Kasumi-1 (cell line): ENCODE data around the gene PCSK6.
"Not testable (repeated sequence)": the region's sequence is repeated elsewhere in the genome, so short reads cannot be mapped to it uniquely, and the experiment has no call there.

Experiments
- DNase-seq, 2 experiments: peaks; one replicate each; lab custom pipeline; 2025; lab: John Stamatoyannopoulos, UW

PCSK6 gene

GRCh38 chr15:101378171-101378755, 111.2 kb downstream of the PCSK6 start:
- no peak for DNase-seq

- no peak for DNase-seq
Observed at GRCh38 chr15:101376615-101377395, 112.7 kb downstream of the PCSK6 start.

DNA sequence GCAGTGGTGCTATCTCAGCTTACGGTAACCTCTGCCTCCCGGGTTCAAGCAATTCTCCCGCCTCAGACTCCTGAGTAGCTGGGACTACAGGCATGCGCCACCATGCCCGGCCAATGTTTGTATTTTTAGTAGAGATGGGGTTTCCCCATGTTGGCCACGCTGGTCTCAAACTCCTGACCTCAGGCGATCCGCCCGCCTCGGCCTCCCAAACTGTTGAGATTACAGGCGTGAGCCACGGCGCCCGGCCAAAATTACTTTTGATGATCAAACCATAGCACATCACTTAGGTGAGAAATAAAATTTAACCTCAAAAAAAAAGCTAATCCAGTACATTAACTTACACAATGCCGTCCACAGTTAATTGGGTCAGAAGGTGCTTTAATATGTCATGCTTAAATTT, 114.5 kb downstream of the PCSK6 start:
- not testable (repeated sequence) for DNase-seq

DNA sequence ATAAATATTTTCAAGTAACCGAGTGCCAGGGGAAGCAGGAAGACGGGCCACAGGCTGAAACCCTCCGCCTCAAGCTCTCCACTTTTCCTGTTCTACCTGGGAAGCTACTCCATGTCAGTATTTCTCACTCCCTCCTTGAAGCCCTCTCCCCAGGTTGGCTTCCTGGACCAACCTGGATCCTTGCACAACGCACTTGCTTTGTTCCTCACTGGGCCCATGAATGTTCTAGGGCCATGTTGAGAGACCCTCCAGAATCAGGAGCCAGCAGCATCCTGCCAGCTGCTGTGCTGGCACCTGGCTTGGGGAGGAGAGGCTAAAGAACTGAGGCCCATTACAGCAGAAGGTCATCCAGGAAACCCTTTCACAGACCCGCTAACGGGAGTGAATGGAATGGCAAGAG, 115.2 kb downstream of the PCSK6 start:
- DNase-seq: no peak

GRCh38 chr15:101373577-101373976, 115.9 kb downstream of the PCSK6 start:
- DNase-seq: no peak

DNA sequence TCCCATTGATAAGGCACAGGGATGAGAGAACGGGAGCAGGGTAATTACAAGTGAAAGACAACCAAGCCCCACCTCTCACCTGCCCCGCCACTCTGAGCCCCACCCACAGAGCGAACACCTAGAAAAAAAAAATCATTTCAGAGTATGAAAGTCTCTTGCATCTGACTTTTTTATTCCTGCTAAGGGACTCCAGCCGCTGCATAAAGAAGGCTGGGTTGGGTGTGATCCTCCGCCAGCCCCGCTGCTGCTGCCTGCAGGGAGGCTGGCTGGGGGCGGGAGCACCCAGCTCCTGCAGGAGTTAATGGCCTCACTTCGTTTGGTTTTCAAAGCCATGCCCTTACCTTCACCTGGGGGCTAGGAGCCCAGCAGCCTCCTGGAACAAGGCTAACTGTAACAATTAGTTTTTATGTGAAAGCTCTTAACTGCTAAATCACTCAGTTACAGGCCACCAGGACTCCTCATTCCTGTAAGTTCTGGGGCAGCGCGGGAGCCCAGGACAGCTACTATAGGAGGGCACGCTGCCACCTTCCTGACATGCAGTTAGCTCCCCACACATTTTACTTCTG, 116.5 kb downstream of the PCSK6 start:
- DNase-seq: no peak

- no peak for DNase-seq
Observed at GRCh38 chr15:101372149-101372577, 117.3 kb downstream of the PCSK6 start.

GRCh38 chr15:101371519-101371918, 118.0 kb downstream of the PCSK6 start:
- DNase-seq: no peak

- DNase-seq: no peak
Observed at GRCh38 chr15:101371081-101371480, 118.4 kb downstream of the PCSK6 start.

DNA sequence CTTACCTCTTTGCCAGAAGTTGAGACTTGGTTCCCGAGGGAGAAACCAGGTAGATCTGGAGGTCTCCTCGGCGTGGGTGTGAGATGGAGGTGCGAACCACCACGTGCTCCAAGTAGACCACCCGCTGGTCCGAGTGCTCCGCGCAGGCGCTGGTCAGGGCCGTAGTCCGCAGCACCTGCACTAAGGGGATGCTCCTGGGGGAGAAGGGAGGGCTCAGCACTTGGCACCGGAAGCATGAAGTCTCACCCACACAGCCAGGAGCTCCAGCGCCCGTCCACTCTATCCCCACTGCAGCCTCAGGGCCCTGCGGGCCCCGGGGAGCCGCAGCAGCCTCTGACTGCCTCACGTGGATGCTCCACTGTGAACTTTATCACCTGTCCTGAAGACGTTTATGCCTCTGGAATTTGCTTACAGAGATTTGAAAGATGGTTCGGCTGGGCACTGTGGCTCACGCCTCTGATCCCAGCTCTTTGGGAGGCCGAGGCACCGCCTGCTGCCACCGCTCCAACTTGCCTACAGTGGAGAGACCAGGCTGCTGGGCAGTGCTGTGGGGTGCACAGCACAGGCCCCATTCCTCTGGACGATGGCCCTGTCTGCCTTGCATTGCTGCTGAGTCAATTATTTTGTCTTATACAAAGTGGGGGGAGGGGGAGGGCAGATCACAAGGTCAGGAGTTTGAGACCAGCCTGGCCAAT, 119.0 kb downstream of the PCSK6 start:
- no peak for DNase-seq

DNA sequence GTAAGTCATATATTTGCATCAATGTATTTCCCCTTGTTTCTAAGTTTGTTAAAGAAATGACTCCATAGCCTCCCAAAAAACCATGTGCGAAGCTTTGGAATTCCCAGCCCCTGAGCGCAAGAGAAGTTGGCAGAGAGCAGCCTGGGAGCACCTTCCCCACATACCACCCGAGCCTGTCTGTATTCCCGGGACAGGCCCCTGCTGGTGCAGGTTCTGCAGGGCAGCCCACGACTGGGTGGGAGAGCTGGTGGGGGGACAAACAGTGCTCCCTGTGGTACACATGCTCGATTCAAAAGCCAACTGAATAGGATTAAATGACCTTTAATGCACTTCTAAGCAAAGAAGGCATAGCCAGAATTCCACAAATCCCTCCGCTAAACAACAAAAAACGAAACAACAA, 119.8 kb downstream of the PCSK6 start:
- DNase-seq: no peak

- no peak for DNase-seq
Observed at GRCh38 chr15:101368861-101369642, 120.5 kb downstream of the PCSK6 start.

DNA sequence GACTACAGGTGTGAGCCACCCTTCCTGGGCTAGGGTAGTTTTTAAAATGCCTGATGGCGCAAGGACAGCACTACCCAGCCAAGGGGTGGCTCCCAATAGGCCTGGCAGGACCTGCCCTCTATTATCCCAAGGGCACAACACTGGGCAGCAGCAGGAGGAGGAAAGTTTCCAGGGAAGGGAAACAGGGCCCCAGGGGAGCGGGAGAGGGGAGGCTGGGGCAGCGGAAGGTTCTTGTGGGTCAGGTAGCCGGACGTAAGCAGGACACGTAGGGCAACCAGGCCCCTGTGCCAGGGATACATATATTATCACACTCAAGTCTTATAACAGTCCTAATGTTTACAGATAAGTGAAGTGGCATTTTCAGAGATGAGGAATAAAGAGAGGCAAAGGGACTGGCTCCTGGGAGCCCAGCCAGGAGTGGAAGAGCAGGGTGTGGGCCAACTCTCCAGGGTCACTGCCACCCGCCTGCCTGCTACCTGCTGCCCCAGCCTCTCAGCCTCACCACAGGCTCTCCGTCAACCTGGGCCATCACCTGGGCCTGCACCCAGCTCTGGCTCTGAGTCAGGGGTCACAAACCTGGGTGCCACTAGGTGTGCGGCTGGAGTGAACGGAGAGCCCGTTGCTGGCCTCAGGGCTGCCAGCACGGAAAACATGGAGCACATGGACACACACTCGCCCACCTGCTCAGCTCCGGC, 121.3 kb downstream of the PCSK6 start:
- no peak for DNase-seq

DNA sequence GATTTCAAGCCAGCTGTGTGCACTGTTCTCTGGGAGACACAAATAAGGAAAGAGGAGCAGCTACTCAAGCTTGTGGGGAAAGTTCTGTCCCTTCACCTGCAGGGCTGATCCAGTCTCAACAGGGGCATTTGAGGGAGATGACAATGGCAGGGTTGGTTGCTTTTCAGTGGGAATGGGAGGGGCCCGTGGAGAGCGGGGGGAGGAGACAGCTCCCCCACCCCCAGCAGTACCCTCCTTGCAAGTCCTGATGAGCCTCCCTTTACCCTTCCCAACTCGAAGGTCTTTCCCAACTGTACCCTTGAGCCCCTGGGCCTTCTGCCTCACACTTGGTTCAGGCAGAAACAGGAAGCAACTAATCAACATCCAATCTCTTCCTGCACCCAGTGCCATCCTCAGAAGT, 122.7 kb downstream of the PCSK6 start:
- DNase-seq: no peak

DNA sequence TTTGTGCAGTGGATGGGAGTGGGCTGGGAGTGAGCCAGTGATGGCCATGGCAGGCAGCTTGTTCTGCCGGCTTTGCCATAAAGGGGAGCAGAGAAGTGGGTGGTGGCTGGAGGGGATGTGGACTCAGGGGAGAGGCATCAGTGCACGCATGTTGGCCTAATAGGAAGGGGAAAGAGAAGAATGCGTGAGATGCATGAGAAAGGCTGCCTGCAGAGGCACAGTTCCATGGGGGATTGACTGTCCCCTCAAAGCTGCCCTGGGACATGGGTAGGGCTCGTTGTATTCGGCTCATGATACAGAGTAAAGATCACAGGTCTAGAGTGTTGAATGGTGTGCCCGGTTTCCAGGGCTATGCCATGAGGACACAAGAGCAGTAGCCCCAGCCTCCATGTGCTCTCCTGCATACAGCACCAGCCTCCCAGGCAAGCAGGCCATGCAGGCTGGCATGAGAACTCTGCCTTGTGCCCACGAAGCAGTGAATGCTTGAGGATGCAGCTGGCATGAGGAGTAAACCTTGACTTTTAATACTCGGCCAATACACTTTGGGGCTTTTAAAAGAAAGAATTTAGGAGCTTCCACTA, 126.4 kb downstream of the PCSK6 start:
- no peak for DNase-seq

DNA sequence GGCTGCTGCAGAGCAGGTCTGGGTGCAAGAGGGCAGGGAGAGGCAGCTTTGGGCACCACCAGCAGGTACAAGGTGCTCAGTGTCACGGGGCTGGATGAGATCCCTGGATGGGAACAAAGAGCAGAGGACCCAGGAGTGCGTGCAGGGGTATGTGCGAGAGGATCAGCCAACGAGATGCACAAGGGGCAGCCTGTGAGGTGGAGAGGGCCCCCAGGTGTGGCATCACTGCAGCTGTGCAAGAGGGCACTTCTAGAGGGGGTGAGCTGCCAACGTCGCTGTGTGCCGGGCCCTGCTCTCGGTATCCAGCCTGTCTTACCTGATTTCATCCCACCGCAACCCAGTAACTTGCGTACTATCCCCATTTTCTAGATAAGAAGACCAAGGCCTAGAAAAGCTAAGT, 127.1 kb downstream of the PCSK6 start:
- no peak for DNase-seq

GRCh38 chr15:101361418-101361817, 128.1 kb downstream of the PCSK6 start:
- no peak for DNase-seq

GRCh38 chr15:101359365-101359947, 130.1 kb downstream of the PCSK6 start:
- no peak for DNase-seq

- no peak for DNase-seq
Observed at GRCh38 chr15:101358895-101359294, 130.6 kb downstream of the PCSK6 start.

DNA sequence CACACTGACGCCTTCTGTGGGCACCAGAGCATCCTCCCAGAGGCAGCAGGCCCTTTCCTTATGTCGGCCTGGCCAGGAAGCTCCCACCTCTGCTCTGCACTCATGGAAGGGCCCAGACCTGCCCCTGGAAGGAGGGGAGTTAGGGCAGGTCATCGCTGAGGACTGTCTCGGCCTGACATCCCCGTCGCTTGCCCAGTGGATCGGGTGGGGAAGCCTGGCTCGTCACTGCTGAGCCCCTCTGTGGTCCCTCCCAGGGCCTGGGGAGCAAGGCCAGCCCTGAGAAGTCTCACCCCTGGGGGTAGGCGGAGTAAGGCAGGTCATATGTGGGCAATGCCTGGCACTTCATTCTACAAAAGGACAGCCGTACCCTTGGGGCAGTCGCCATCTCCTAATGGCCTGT, 131.6 kb downstream of the PCSK6 start:
- DNase-seq: no peak

DNA sequence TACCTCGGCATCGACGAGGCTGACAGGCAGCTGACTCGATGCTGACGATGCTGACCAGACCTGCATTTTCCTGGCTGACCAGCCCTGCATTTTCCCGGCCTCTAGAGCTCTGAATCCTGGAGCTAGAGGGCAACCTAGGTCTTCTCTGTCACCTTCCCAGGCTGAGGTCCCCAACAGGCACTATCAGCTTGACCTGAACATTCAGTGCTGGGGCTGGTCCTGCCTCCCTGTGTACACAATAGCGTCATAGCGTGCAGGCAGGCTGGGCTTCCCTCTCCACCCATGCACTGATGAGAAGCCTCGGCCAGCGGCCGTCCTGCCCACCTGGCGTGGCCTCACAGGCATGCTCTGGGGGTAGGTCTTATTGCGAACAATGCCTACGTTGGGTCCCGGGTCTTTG, 132.2 kb downstream of the PCSK6 start:
- no peak for DNase-seq
